GM19238 (cell line): ENCODE measurements around the gene POM121C.
"Not testable (repeated sequence)": the region's sequence is repeated elsewhere in the genome, so short reads cannot be mapped to it uniquely, and the experiment has no call there.

ENCODE experiments used
- DNase-seq: peaks from one replicate; pipeline ENCODE4 v3.0.0; 2011; ENCODE audit warnings: low spot score; ENCODE audit not compliant: insufficient read length

Gene POM121C

GRCh38 chr7:75439000-75439399 lies 47.1 kb downstream of the POM121C start:
- not testable (repeated sequence) for DNase-seq

GRCh38 chr7:75423481-75423880 lies 62.6 kb downstream of the POM121C start:
- DNase-seq = not testable (repeated sequence)

DNA sequence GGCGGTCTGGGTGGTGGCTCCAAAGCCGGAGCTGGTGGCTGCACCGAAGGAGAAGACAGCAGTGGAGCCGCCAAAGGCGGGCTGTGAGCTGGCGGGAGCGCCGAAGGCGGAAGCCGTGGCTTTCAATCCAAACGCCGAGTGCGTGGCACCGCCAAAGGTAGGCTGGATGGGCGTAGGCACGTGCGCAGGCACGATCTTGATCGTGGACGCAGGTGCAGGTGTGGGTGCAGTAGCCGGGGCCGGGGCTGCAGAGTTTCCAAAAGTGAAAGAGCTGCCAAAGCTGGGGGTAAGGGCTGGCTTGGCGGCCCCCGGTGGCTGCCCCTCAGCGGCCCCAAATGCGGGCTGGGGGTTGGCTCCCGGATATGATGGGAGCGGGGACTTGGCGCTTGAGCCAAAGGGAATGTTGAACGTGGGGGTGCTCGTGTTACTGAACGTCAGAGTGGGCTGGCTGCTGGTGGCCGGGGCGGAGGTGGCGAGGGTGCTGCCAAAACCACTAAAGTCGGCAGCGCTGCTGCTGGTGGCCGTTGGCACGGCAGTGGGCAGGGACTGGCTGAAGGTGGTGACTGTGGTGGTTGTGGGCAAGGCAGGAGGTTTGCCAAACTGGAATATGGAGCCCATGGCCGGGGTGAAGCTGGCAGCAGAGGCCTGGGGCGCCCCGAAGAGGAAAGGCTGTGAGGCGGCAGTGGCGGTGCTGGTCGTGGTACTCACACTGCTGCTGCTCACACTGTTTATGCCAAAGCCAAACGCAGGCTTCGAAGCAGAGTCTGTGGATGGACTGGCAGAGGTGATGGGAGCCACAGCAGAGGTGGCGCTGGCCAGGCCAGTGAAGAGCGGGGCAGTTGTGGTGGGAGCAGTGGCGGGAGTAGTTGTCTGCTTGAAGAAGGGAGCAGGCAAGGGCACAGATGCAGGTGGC lies 64.0 kb downstream of the POM121C start:
- not testable (repeated sequence) for DNase-seq

DNA sequence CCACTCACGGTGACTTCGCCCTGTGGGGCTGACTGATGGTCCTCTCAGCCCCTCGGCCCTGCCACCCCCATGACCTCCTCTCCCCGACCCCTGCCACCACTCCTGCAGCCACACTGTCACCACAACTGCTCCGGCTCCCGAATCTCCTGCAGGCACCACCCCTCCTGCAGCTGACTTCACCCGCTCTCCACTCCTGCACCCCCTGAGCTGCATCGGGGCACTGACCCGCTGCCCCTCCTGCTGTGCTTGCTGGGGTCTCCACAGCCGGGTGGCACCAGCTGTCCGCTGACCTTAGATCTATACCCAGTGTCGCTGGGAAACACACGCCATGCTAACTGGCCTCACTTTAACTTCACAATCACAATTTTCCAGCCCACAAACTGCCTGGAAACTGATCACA lies 65.9 kb downstream of the POM121C start:
- not testable (repeated sequence) for DNase-seq

GRCh38 chr7:75419693-75420092 lies 66.4 kb downstream of the POM121C start:
- not testable (repeated sequence) for DNase-seq

DNA sequence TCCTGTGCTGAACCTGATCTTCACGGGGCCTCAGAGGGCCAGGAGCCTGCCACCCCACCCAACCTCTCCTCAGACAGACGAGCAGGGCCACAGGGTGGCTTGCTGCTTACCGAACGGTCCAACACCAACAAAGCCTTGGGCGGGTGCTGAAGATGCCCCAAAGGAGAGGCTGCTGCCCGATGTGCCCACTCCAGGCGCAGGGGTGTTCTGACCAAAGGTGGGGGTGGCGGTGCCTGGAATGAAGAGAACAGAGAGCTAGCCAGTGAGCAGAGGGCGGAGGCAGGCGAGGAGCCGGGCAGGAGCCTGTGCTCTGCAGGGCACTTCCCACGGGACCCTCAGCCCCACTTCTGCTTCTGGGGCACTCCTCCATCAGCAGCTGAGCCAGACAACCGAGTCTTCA lies 66.9 kb downstream of the POM121C start:
- DNase-seq = not testable (repeated sequence)

DNA sequence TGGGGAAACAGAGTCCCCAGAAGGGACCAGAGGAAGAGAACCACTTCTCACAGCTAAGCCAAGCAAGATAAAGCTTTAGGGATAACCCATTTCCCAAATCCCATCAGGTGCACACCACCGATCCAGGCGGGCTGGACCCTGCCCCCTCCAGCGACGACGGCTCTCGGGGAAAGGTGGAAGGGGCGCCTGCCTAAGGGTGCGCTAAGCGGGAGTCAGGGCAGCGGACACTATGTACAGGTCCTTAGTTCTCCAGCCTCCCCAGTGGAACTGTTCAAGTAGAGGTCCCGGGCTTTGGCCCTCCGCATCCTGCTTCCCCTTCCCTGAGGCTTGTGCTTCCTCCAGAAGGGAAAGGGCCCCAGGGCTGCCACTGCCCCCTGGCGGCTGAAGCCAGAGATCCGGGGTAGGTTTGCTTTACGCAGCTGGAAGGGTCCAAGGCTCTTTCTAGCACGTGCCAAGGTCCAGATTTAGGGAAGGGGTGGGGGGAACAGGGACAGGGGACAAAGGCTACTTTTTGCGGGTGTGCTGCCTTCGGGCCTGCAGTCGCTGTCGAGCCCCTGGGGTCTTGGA lies 67.7 kb downstream of the POM121C start:
- DNase-seq = not testable (repeated sequence)

- DNase-seq = not testable (repeated sequence)
Observed at GRCh38 chr7:75416787-75417186, 69.3 kb downstream of the POM121C start.

- not testable (repeated sequence) for DNase-seq
Observed at GRCh38 chr7:75415829-75416373, 70.2 kb downstream of the POM121C start.

DNA sequence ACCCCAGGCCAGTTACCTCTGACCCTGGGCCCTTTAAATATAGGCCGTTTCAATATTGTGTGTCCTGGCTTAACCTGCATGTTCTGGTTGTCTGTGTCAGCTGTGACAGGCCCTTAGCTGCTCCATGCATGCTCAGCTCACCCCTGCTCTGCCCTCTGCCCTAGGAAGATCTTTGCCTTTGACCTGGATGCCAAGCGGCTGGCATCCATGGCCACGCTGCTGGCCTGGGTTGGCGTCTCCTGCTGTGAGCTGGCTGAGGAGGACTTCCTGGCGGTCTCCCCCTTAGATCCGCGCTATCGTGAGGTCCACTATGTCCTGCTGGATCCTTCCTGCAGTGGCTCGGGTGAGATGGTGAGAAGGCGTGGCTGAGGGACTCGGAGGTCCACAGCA lies 70.7 kb downstream of the POM121C start:
- DNase-seq = not testable (repeated sequence)

DNA sequence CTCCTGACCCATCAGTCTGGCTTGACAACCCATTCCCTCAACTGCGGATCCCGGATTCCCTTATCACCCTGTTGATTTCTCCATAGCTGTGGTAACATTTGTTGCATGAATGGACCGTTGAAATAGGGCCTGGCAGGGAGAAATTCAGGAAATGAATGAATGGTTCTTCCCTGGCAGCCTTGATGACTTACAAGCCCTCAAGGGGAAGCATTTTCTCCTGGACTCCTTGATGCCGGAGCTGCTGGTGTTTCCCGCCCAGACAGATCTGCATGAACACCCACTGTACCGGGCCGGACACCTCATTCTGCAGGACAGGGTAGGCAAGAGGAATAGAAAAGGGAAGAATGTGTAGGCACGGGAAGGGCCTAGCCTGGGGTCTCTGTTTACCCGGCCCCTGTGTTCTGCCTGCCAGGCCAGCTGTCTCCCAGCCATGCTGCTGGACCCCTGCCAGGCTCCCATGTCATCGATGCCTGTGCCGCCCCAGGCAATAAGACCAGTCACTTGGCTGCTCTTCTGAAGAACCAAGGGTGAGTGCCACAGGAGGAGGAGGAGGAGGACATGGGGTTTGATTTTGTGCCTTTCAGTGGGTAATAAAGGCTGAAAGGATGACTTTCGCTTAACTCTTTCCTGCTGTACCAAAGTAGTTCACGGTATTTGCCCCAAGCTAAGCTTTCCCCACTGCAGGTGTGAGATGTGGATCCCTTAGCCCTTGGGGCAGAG lies 71.2 kb downstream of the POM121C start:
- not testable (repeated sequence) for DNase-seq

DNA sequence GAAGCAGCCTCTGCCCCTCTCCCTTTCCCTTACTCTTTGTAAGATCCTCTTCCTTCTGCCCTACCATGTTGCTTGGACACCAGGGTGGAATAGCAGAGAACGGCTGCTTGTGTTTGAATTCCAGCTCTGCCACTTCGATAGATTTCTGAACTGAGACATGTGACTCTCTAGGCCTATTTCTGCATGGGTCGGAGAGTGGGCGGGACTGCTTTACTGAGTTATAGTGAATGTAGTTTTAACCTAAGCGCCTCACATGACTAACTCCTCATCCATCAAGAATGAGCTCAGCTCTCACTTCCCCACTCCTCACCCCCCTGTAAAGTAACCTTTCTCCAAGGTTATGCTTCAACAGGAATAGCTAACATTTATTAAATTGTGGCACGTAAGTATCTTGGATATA lies 71.9 kb downstream of the POM121C start:
- not testable (repeated sequence) for DNase-seq

- not testable (repeated sequence) for DNase-seq
Observed at GRCh38 chr7:75410823-75411173, 75.3 kb downstream of the POM121C start.

DNA sequence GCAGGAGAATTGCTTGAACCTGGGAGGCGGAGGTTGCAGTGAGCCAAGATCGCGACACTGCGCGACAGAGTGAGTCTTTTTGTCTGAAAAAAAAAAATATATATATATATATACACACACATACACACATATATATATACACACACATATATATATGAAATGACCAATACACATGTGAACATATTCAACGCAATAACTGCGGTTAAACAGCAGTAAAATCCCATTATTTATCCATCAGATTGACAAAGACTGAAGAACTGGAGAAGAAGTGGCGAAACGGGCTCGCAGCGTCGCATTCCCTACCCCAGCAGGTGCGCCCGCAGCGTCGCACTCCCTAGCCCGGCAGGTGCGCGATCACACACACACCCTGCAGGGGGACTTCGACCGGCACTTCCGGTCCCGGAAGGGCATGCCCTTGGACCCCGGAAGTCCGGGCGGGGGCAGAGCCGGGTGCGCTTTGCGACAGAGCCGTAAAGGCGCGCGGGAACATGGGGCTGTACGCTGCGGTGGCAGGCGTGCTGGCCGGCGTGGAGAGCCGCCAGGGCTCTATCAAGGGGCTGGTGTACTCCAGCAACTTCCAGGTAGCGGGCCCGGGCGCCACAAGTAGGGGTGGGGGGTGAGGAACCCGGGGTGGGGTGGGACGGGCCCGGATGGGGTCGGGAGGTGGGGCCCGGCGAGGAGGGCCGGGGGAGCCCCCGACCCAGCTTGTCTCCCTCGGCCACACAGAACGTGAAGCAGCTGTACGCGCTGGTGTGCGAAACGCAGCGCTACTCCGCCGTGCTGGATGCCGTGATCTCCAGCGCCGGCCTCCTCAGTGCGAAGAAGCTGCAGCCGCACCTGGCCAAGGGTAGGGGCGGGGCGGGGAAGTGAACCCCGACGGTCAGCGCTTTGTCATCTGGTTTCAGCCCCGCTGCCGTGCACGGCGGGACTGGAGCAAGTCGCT lies 75.9 kb downstream of the POM121C start:
- DNase-seq = not testable (repeated sequence)

DNA sequence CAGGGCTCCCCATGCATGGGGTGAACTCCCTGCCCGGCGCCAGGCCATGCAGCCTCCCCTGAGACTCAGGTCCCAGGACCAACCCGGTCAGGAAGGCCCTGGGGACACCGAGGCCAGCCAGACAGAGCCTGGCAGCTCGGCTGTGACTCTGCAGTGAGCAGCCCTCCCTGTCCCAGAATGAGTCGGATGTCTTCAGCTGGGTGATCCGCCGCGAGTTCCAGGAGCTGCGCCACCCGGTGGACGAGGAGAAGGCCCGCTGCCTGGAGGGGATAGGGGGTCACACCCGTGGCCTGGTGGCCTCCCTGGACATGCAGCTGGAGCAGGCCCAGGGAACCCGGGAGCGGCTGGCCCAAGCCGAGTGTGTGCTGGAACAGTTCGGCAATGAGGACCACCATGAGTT lies 81.4 kb downstream of the POM121C start:
- DNase-seq = not testable (repeated sequence)

- not testable (repeated sequence) for DNase-seq
Observed at GRCh38 chr7:75403455-75404443, 82.3 kb downstream of the POM121C start.

GRCh38 chr7:75400575-75400974 lies 85.5 kb downstream of the POM121C start:
- not testable (repeated sequence) for DNase-seq

DNA sequence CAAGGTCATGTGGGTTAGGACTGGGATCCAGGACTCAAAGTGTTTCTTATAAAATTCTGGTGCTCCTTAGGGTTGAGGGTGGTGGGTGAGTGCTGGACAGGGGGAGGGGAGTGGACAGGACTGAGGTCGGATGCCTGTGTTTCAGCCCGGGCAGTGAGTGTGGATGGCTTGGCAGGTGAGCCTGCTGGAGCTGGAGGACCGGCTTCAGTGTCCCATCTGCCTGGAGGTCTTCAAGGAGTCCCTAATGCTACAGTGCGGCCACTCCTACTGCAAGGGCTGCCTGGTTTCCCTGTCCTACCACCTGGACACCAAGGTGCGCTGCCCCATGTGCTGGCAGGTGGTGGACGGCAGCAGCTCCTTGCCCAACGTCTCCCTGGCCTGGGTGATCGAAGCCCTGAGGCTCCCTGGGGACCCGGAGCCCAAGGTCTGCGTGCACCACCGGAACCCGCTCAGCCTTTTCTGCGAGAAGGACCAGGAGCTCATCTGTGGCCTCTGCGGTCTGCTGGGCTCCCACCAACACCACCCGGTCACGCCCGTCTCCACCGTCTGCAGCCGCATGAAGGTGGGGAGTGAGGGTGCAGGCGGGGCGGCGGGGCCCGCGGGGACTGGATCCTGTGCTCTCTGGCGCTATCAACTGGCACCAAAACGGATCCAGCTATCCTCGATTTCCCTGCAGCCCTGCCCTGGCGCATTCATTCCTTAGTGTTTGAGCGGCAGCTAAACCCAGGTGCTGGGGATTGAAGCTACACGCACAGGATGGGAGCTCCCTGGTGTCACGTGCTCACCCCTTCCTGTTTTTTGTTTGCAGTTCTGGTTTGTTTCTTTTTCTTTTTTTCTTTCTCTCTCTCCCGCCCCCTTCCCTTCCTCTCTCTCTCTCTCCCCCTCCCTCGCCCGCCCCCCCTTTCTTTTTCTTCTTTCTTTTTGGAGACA lies 87.1 kb downstream of the POM121C start:
- not testable (repeated sequence) for DNase-seq
